NCI-H2107 treated with DMSO at 0.1 percent for 48 hours (cell line): ENCODE data around the gene FOXI1.

Source experiments
- DNase-seq: peaks from one replicate; lab custom pipeline; 2025; ENCODE audit not compliant: unreplicated experiment; lab: John Stamatoyannopoulos, UW

Gene FOXI1

DNA sequence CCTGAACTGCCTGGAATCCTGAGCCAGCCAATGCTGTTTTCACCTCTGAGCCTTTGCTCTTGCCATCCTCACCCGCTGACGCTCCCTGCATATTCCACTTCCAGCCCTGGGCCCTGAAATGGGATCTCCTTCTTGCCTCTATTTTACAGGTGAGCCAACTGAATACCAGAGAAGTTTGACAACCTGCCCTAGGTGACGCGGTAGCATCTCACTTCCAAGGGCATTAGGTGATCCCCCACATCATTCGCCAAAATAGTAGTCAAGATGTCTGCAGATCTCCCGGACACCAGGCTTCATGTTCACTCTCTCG is 43.5 kb downstream of the FOXI1 start:
- no peak for DNase-seq

DNA sequence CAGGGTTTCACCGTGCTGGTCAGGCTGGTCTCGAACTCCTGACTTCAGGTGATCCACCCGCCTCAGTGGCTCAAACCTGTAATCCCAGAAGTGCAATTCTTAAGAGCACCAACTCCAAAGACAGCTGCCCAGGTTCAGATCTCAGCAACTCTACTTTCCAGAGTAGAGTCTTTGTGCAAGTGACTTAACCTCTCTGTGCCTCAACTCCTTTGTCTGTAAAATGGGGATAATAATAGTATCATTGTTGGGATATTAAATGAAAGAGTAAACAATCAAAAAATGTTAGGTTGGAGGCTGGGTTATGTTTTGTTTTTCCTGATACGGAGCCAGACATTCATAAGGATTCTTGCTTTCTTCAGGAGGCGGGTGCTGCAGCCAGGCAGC is 45.0 kb downstream of the FOXI1 start:
- DNase-seq, result no peak

DNA sequence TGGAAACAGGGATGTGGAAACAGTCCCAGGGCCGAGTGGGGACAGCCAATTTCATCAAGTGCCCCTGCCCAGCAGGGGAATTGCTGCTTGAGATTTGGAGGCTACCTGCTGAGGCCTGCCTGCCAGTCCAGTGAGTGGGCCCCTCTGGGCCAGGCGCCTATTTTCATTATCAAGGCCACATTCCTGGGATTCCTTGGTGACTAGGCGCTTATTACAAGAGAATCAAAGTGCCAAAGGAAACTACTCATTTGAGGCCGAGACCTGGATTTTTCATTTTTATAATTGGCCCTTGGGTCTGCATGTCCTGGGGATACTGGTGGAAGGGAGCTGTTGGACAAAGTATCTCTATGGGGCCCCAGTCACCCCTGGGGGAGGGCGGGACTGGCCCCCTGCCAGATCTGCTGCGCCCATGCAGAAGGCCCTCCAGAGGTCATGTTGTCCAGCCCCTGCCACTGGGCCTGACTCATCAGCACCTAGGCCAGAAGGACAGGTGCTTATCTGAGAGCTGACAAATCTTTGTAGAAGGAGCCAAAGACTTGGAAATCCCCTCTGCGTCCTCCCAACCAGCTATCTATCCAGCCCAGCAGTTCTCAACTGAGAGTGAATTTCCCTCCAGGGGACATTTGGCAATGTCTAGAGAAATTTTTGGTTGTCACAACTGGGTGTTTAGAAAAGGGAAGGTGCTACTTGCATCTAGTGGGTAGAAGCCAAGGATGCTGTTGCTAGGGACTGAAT is 45.6 kb downstream of the FOXI1 start:
- no peak for DNase-seq

DNA sequence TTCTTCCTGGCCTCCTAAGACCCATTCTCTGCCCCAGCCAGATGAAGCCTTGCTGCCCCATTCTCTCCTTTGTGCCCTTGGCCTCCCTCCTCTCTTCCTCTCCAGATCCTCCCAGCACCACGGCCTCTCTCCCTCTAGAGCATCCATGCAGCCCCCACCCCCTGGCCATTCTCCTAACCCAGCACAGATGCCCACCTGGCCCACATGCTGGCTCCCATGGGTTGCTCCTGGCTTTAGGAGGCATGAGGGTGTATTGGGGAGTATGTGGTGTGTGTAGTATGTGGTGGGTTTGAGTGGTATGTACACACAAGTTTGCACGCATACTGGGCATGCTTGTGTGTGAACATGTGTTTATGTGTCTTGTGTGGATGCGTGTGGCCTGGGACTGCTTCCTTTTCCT is 47.1 kb downstream of the FOXI1 start:
- no peak for DNase-seq

DNA sequence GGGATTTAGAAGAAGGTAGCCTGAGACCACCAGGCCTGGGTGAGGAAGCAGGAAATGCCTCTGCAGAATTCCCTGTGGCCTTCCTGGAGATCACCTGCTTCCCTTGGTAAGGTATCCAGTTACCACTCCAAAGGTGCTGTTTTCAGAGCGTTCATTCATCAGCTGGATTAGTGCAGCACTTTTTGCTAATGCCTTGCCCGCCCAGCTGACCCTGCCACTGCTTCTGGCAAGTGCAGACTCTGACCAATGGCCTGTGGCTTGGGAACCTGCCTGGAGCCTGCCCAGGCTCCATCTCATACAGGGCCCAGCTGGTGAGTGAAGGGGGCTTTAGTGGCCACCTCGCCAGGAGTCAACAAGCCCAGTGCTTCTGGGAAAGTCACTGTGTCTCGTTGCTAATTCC is 48.6 kb downstream of the FOXI1 start:
- peak; percentile 16 for DNase-seq

DNA sequence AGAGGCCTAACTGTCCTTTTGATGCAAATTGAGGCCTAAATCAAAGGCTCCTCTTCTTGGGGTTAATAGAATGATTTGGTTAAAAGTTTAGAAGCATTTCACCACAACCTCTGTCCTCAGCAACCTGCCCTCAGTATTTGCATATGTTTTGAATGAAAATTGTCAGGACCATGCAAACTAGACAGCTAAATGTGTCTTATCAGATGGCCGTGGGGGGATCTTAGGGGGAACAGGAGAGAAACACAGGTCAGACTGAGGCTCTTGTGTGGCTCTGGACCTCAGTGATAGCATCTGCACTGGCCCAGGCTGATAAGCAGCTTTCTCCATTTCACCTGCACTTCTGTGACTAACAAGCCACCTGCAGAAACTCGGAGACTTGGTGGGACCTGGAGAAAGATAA is 49.0 kb downstream of the FOXI1 start:
- DNase-seq, result no peak

DNA sequence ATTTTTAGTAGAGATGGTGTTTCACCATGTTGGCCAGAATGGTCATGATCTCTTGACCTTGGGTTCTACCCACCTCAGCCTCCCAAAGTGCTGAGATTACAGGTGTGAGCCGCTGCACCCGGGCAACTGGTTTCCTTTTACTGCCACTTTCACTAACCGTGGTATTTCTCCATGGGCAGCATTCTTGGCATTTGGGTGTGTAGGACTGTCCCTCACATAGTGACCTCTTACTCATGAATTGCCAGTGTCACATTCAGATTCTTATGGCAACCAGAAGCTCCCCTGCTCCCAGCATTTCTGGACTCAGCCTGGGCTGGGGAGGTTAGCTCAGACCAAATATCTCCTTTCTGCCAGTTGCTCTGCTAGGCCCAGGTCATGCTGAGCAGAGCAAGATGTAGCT is 50.1 kb downstream of the FOXI1 start:
- no peak for DNase-seq

DNA sequence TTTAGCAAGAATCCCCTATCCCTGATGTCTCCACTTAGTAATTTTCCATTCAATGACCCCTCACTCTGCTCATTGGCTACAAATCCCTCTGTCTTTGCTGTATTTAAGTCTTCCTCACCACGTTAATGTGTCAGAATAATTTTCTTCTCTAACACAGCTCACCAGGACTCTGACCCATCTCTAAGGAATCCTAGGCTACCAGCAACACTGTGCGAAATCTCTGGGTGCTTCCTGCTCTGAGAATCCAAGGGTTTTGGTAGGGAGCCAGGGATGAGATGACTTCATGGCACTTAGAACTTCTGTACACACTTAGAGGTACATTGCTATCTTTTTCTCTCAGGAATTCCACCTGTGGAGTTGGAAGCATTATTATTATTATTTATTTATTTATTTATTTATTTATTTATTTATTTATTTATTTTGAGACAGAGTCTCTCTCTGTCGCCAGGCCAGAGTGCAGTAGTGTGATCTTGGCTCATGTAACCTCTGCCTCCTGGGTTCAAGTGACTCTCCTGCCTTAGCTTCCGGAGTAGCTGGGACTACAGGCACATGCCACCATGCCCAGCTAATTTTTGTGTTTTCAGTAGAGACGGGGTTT is 53.5 kb downstream of the FOXI1 start:
- no peak for DNase-seq
